ENCODE measurements around the gene SYT9. TPM values are rescaled to one million over a fixed set of nuclear protein-coding genes. Genes with fewer than 3 reads are reported as not detected.

Gene SYT9
- polyA plus RNA-seq, 3 donors: not detected

DNA sequence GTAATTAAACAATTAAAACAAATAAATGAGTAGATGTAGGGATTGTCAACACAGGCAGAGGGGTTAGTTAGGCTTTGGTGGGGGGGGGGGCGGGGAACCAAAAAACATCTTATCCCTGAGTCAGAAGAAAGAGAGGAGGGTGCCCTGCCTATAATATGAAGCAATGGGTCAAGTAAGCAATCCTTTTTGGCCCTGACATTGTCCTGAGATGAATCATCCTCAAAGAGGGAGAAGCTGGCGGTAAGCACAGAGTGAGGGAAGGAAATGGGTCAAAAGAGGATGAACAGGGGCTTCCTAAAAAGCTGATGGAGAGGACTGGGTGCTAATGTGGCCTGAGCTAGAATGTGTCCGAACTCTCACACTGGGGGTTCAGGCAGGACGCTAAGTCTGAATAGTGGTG, 238.3 kb downstream of the SYT9 start:
- Histone ChIP-seq H3K79me2 (ENCODE audit: insufficient read depth, low read length) (no peaks in the 10 kb centered on the region), H4K20me1 (ENCODE audit: insufficient read depth, low read length) (no peaks in the 10 kb centered on the region), H3K27me3 (ENCODE audit: control insufficient read depth in 2 of 2, insufficient read depth in 2 of 2, low read length in 2 of 2) (no peaks in the 10 kb centered on the region), H3K9me3 (replicated peaks in 1 of 2; ENCODE audit: control insufficient read depth in 1 of 2, insufficient read depth in 1 of 2, low read length in 2 of 2) (no peaks in the 10 kb centered on the region), H3K4me3 (replicated peaks in 1 of 3; ENCODE audit: low read depth in 2 of 3, low read length in 3 of 3) (no peak overlapping the region), H3K4me2 (replicated peaks; ENCODE audit: extremely low read depth, low read length, poor library complexity, severe bottlenecking) (no peak overlapping the region), H2AFZ (ENCODE audit: insufficient read depth, low read depth, low read length, poor library complexity, severe bottlenecking) (no peak overlapping the region), H3K36me3 (replicated peaks in 1 of 2; ENCODE audit: control insufficient read depth in 1 of 2, insufficient read depth in 2 of 2, low read length in 2 of 2) (no peaks in the 10 kb centered on the region), H3K9ac (ENCODE audit: insufficient read depth, low read length, poor library complexity, severe bottlenecking) (no peak overlapping the region), H3K4me1 (ENCODE audit: control insufficient read depth in 1 of 2, insufficient read depth in 2 of 2, low read length in 2 of 2) (peaks cover 11 to 13% of the 10 kb centered on the region in 2 donors), H3K27ac (ENCODE audit: low read depth in 1 of 2, low read length in 2 of 2) (no peak overlapping the region)
- intact Hi-C loops (cut with micrococcal nuclease): loop anchor here in 1 of 2 donors (10.0 kb wide), 1 partner anchor 175 kb away; no protein-coding TSS in a partner anchor
- DNase-seq: peak; percentile 23 to 68 (median 52)
- TF ChIP-seq, protein P1, sequence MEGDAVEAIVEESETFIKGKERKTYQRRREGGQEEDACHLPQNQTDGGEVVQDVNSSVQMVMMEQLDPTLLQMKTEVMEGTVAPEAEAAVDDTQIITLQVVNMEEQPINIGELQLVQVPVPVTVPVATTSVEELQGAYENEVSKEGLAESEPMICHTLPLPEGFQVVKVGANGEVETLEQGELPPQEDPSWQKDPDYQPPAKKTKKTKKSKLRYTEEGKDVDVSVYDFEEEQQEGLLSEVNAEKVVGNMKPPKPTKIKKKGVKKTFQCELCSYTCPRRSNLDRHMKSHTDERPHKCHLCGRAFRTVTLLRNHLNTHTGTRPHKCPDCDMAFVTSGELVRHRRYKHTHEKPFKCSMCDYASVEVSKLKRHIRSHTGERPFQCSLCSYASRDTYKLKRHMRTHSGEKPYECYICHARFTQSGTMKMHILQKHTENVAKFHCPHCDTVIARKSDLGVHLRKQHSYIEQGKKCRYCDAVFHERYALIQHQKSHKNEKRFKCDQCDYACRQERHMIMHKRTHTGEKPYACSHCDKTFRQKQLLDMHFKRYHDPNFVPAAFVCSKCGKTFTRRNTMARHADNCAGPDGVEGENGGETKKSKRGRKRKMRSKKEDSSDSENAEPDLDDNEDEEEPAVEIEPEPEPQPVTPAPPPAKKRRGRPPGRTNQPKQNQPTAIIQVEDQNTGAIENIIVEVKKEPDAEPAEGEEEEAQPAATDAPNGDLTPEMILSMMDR (IDR thresholded peaks at IDR 0.05): no peak
- peaks cover 0 to 3% (median 1%) of the 10 kb centered on the region in 3 donors for H3K27me3 Mint-ChIP-seq (ENCODE audit: low read depth in 3 of 3)
- no peaks in the 10 kb centered on the region for H3K9me3 Mint-ChIP-seq
- H3K36me3 Mint-ChIP-seq: peaks cover 0 to 3% of the 10 kb centered on the region in 2 donors
- peak overlapping the region in 2 of 7 donors; percentile 16 to 85 for H3K27ac Mint-ChIP-seq
- no peak overlapping the region for H3K4me3 Mint-ChIP-seq
- H3K4me1 Mint-ChIP-seq: peaks cover 14% of the 10 kb centered on the region
- WGBS (ENCODE audit: insufficient coverage): 67% methylated on average over 3 of the region's 4 CpGs

DNA sequence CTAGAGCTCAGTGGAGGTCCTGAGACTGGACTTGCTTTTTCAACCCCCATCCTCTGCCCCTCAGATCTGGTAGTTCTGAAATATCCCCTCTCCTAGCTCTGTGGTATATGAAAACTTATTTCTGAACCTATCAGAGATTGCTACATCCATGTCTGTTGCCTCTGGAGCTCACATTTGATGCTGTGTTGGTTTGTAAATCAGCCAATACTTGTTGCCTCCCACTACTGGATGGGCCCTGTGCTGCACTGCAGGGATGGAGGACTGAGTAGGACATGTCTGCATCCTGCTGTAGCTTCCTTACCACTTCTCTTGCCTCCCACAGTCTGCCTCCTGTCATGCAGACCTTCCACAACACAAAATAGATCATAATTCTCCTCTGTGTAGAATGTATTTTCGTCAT, 238.8 kb downstream of the SYT9 start:
- H3K36me3 ChIP-seq (replicated peaks in 1 of 2; ENCODE audit: control insufficient read depth in 1 of 2, insufficient read depth in 2 of 2, low read length in 2 of 2): no peaks in the 10 kb centered on the region
- H3K27ac ChIP-seq (ENCODE audit: low read depth in 1 of 2, low read length in 2 of 2): no peak overlapping the region
- H4K20me1 ChIP-seq (ENCODE audit: insufficient read depth, low read length): no peaks in the 10 kb centered on the region
- no peaks in the 10 kb centered on the region for H3K79me2 ChIP-seq (ENCODE audit: insufficient read depth, low read length)
- Mint-ChIP-seq H3K36me3 (peaks cover 0 to 3% of the 10 kb centered on the region in 2 donors), H3K9me3 (no peaks in the 10 kb centered on the region), H3K27me3 (ENCODE audit: low read depth in 3 of 3) (peaks cover 0 to 1% (median 0%) of the 10 kb centered on the region in 3 donors), H3K4me3 (no peak overlapping the region), H3K27ac (no peak overlapping the region), H3K4me1 (peaks cover 17% of the 10 kb centered on the region)
- H3K9me3 ChIP-seq (replicated peaks in 1 of 2; ENCODE audit: control insufficient read depth in 1 of 2, insufficient read depth in 1 of 2, low read length in 2 of 2): no peaks in the 10 kb centered on the region
- no CpG with 5 or more reads among the region's 1 CpG for WGBS (ENCODE audit: insufficient coverage)
- H3K4me1 ChIP-seq (ENCODE audit: control insufficient read depth in 1 of 2, insufficient read depth in 2 of 2, low read length in 2 of 2): peaks cover 12 to 15% of the 10 kb centered on the region in 2 donors
- intact Hi-C loops (cut with micrococcal nuclease): loop anchor here in 1 of 2 donors (10.0 kb wide), 1 partner anchor 174 kb away; no protein-coding TSS in a partner anchor
- H3K9ac ChIP-seq (ENCODE audit: insufficient read depth, low read length, poor library complexity, severe bottlenecking): no peak overlapping the region
- TF ChIP-seq, protein P1 (IDR thresholded peaks at IDR 0.05): no peak
- no peak for DNase-seq
- H2AFZ ChIP-seq (ENCODE audit: insufficient read depth, low read depth, low read length, poor library complexity, severe bottlenecking): no peak overlapping the region
- H3K4me2 ChIP-seq (replicated peaks; ENCODE audit: extremely low read depth, low read length, poor library complexity, severe bottlenecking): no peak overlapping the region
- no peaks in the 10 kb centered on the region for H3K27me3 ChIP-seq (ENCODE audit: control insufficient read depth in 2 of 2, insufficient read depth in 2 of 2, low read length in 2 of 2)
- no peak overlapping the region for H3K4me3 ChIP-seq (replicated peaks in 1 of 3; ENCODE audit: low read depth in 2 of 3, low read length in 3 of 3)
